ENCODE data around the gene PTPDC1.

Gene PTPDC1

GRCh38 chr9:94134629-94135028 lies 50.4 kb downstream of the PTPDC1 start:
- H3K9me3 ChIP-seq (ENCODE audit: insufficient read depth, low read length) = no peaks in the 10 kb centered on the region
- no peak overlapping the region for H3K4me2 ChIP-seq (ENCODE audit: low read depth, low read length, poor library complexity, severe bottlenecking)
- no peaks in the 10 kb centered on the region for H3K36me3 ChIP-seq (ENCODE audit: low read length)
- no peak overlapping the region for H3K9ac ChIP-seq (ENCODE audit: low read length)
- no peaks in the 10 kb centered on the region for H3F3A ChIP-seq (ENCODE audit: insufficient read depth)
- no peaks in the 10 kb centered on the region for H3K9me2 ChIP-seq (replicated peaks; ENCODE audit: insufficient read depth, low read length)
- TF ChIP-seq, protein P1, sequence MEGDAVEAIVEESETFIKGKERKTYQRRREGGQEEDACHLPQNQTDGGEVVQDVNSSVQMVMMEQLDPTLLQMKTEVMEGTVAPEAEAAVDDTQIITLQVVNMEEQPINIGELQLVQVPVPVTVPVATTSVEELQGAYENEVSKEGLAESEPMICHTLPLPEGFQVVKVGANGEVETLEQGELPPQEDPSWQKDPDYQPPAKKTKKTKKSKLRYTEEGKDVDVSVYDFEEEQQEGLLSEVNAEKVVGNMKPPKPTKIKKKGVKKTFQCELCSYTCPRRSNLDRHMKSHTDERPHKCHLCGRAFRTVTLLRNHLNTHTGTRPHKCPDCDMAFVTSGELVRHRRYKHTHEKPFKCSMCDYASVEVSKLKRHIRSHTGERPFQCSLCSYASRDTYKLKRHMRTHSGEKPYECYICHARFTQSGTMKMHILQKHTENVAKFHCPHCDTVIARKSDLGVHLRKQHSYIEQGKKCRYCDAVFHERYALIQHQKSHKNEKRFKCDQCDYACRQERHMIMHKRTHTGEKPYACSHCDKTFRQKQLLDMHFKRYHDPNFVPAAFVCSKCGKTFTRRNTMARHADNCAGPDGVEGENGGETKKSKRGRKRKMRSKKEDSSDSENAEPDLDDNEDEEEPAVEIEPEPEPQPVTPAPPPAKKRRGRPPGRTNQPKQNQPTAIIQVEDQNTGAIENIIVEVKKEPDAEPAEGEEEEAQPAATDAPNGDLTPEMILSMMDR (IDR thresholded peaks at IDR 0.05; ENCODE audit: insufficient read depth, low read length, poor library complexity, severe bottlenecking) = no peak
- TF ChIP-seq EZH2phosphoT487 (conservative IDR thresholded peaks at IDR 0.05; ENCODE audit: low read length) = no peak
- no peak overlapping the region for H3K27ac ChIP-seq (ENCODE audit: low read depth, low read length)
- no peaks in the 10 kb centered on the region for H3K79me2 ChIP-seq (ENCODE audit: insufficient read depth, low read length)
- no peaks in the 10 kb centered on the region for H3K27me3 ChIP-seq (ENCODE audit: low read length)
- H4K20me1 ChIP-seq (ENCODE audit: low read depth, low read length) = no peaks in the 10 kb centered on the region
- no peak overlapping the region for H3K4me3 ChIP-seq (ENCODE audit: insufficient read depth, low read length, poor library complexity, severe bottlenecking)
- H2AFZ ChIP-seq (ENCODE audit: low read depth, low read length, severe bottlenecking) = no peak overlapping the region

GRCh38 chr9:94135222-94135621 lies 51.0 kb downstream of the PTPDC1 start:
- no peak overlapping the region for H3K9ac ChIP-seq (ENCODE audit: low read length)
- H3F3A ChIP-seq (ENCODE audit: insufficient read depth) = no peaks in the 10 kb centered on the region
- no peaks in the 10 kb centered on the region for H3K36me3 ChIP-seq (ENCODE audit: low read length)
- H3K9me2 ChIP-seq (replicated peaks; ENCODE audit: insufficient read depth, low read length) = no peaks in the 10 kb centered on the region
- no peaks in the 10 kb centered on the region for H3K27me3 ChIP-seq (ENCODE audit: low read length)
- no peak overlapping the region for H3K27ac ChIP-seq (ENCODE audit: low read depth, low read length)
- no peaks in the 10 kb centered on the region for H3K9me3 ChIP-seq (ENCODE audit: insufficient read depth, low read length)
- H3K4me2 ChIP-seq (ENCODE audit: low read depth, low read length, poor library complexity, severe bottlenecking) = no peak overlapping the region
- no peak overlapping the region for H3K4me3 ChIP-seq (ENCODE audit: insufficient read depth, low read length, poor library complexity, severe bottlenecking)
- no peaks in the 10 kb centered on the region for H3K79me2 ChIP-seq (ENCODE audit: insufficient read depth, low read length)
- TF ChIP-seq EZH2phosphoT487 (conservative IDR thresholded peaks at IDR 0.05; ENCODE audit: low read length) = no peak
- TF ChIP-seq, protein P1 (IDR thresholded peaks at IDR 0.05; ENCODE audit: insufficient read depth, low read length, poor library complexity, severe bottlenecking) = no peak
- H4K20me1 ChIP-seq (ENCODE audit: low read depth, low read length) = no peaks in the 10 kb centered on the region
- no peak overlapping the region for H2AFZ ChIP-seq (ENCODE audit: low read depth, low read length, severe bottlenecking)

- TF ChIP-seq, protein P1 (IDR thresholded peaks at IDR 0.05; ENCODE audit: insufficient read depth, low read length, poor library complexity, severe bottlenecking) = no peak
- no peak for TF ChIP-seq EZH2phosphoT487 (conservative IDR thresholded peaks at IDR 0.05; ENCODE audit: low read length)
- Histone ChIP-seq H3K4me2 (ENCODE audit: low read depth, low read length, poor library complexity, severe bottlenecking) (no peak overlapping the region), H3K9ac (ENCODE audit: low read length) (no peak overlapping the region), H2AFZ (ENCODE audit: low read depth, low read length, severe bottlenecking) (no peak overlapping the region), H3K4me3 (ENCODE audit: insufficient read depth, low read length, poor library complexity, severe bottlenecking) (no peak overlapping the region), H3K36me3 (ENCODE audit: low read length) (no peaks in the 10 kb centered on the region), H3F3A (ENCODE audit: insufficient read depth) (no peaks in the 10 kb centered on the region), H3K9me3 (ENCODE audit: insufficient read depth, low read length) (no peaks in the 10 kb centered on the region), H3K9me2 (replicated peaks; ENCODE audit: insufficient read depth, low read length) (no peaks in the 10 kb centered on the region), H3K27me3 (ENCODE audit: low read length) (no peaks in the 10 kb centered on the region), H4K20me1 (ENCODE audit: low read depth, low read length) (no peaks in the 10 kb centered on the region), H3K79me2 (ENCODE audit: insufficient read depth, low read length) (no peaks in the 10 kb centered on the region), H3K27ac (ENCODE audit: low read depth, low read length) (no peak overlapping the region)
These were observed 55.6 kb downstream of the PTPDC1 start for GRCh38 chr9:94139672-94140417.

Data from SU-DHL-6 (cell line).